Peyer's patch (tissue), 4 donors: ENCODE results near the gene USP44. TPM values are rescaled to one million over a fixed set of nuclear protein-coding genes. Genes with fewer than 3 reads are reported as not detected.

ENCODE experiments used
- DNase-seq, 3 donors: peaks; one replicate each; pipeline ENCODE4 v3.0.0-alpha.2; 2017 to 2019
- H3K27ac ChIP-seq, 4 donors: fragments of 200-600 bp; sonication (generic); one replicate each; pipeline ENCODE4 v1.5.1; 2016 to 2019
- H3K27me3 ChIP-seq, 2 donors: fragments of 200-600 bp; sonication (generic); one replicate each; pipeline ENCODE4 v1.5.1; 2019
- H3K36me3 ChIP-seq, 3 donors: fragments of 200-600 bp; sonication (generic); one replicate each; pipeline ENCODE4 v1.5.1; 2016 to 2019
- H3K4me1 ChIP-seq, 4 donors: fragments of 200-600 bp; sonication (generic); one replicate each; pipeline ENCODE4 v1.5.1; 2016 to 2019
- H3K4me3 ChIP-seq, 4 donors: fragments of 200-600 bp; sonication (generic); 1 replicate in 3 of 4; 2 replicates in 1 of 4; pipeline ENCODE4 v1.5.1; 2016 to 2019; ENCODE audit warnings: mild to moderate bottlenecking in 1 of 4
- H3K9me3 ChIP-seq, 4 donors: fragments of 200-600 bp; sonication (generic); one replicate each; pipeline ENCODE4 v1.5.1; 2016 to 2019; ENCODE audit warnings: mild to moderate bottlenecking in 1 of 4
- POLR2A ChIP-seq, 2 donors: fragments of 450-650 bp; IDR thresholded peaks; one replicate each; pipeline ENCODE4 v1.5.1; 2017; ENCODE audit warnings: antibody characterized with exemption in 2 of 2, mild to moderate bottlenecking in 2 of 2, moderate library complexity in 2 of 2
- total RNA-seq, 4 donors: library from RNA; depleted of rRNA; stranded (reverse); fragments of >200 nt; gene quantifications; one replicate each; pipeline ENCODE4 v1.1.0, GENCODE V29; 2016
- TF ChIP-seq, protein P1 (sequence below), 6 experiments: fragments of 450-650 bp in 4 of 6; fragments of 200-600 bp in 2 of 6; sonication (generic) in 1 of 6; IDR thresholded peaks; one replicate each; pipeline ENCODE4 v1.5.1; 2017 to 2019; ENCODE audit warnings: antibody characterized with exemption in 6 of 6, mild to moderate bottlenecking in 3 of 6, moderate library complexity in 1 of 6

Gene USP44
- total RNA-seq, 4 donors from 2014 or later, result 1.2 to 2.9 TPM; not detected in 2

DNA sequence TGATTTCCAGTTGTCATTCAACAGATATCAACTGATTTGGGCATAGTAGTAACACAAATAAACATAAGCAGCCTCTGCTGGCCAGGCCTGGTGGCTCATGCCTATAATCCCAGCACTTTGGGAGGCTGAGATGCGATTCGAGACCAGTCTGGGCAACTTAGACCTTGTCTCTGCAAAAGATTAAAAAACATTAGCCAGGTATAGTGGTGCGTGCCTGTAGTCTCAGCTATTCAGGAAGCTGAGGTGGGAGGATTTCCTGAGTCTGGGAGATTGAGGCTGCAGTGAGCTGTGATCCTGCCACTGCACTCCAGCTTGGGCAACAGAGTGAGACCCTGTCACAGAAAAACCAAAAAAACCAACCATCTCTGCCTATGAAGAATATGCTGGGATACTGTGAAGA is 70.2 kb downstream of the USP44 start:
- H3K27ac ChIP-seq, result no peak overlapping the region
- no peaks in the 10 kb centered on the region for H3K27me3 ChIP-seq
- peaks cover 0 to 3% (median 0%) of the 10 kb centered on the region in 4 donors for H3K4me1 ChIP-seq
- DNase-seq, result no peak
- H3K9me3 ChIP-seq, result no peaks in the 10 kb centered on the region
- peaks cover 0 to 38% (median 0%) of the 10 kb centered on the region in 3 donors for H3K36me3 ChIP-seq
- no peak for TF ChIP-seq POLR2A (IDR thresholded peaks at IDR 0.05)
- TF ChIP-seq, protein P1, sequence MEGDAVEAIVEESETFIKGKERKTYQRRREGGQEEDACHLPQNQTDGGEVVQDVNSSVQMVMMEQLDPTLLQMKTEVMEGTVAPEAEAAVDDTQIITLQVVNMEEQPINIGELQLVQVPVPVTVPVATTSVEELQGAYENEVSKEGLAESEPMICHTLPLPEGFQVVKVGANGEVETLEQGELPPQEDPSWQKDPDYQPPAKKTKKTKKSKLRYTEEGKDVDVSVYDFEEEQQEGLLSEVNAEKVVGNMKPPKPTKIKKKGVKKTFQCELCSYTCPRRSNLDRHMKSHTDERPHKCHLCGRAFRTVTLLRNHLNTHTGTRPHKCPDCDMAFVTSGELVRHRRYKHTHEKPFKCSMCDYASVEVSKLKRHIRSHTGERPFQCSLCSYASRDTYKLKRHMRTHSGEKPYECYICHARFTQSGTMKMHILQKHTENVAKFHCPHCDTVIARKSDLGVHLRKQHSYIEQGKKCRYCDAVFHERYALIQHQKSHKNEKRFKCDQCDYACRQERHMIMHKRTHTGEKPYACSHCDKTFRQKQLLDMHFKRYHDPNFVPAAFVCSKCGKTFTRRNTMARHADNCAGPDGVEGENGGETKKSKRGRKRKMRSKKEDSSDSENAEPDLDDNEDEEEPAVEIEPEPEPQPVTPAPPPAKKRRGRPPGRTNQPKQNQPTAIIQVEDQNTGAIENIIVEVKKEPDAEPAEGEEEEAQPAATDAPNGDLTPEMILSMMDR (IDR thresholded peaks at IDR 0.05), result no peak
- H3K4me3 ChIP-seq, result no peak overlapping the region

DNA sequence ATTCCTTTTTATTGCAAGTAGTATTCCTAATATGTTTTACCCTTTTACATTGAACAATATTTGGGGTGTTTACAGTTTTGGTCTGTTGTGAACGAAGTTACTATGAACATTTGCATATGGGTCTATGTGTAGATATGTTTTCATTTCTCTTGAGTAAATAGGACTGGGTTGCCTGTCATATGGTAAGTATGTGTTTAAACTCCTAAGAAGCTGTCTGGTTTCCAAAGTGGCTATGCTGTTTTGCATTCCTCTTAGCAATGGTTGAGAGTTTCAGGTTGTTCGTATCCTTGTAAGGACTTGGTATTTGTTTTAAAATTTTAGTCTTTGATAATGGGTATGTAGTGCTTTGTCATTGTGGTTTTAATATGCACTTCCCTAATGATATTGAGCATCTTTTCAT is 71.0 kb downstream of the USP44 start:
- no peak overlapping the region for H3K27ac ChIP-seq
- H3K9me3 ChIP-seq, result no peaks in the 10 kb centered on the region
- H3K4me1 ChIP-seq, result peaks cover 0 to 11% (median 4%) of the 10 kb centered on the region in 4 donors
- no peak for DNase-seq
- TF ChIP-seq POLR2A (IDR thresholded peaks at IDR 0.05), result no peak
- TF ChIP-seq, protein P1 (IDR thresholded peaks at IDR 0.05), result no peak
- no peaks in the 10 kb centered on the region for H3K27me3 ChIP-seq
- H3K36me3 ChIP-seq, result peaks cover 0 to 31% (median 0%) of the 10 kb centered on the region in 3 donors
- H3K4me3 ChIP-seq, result no peak overlapping the region

DNA sequence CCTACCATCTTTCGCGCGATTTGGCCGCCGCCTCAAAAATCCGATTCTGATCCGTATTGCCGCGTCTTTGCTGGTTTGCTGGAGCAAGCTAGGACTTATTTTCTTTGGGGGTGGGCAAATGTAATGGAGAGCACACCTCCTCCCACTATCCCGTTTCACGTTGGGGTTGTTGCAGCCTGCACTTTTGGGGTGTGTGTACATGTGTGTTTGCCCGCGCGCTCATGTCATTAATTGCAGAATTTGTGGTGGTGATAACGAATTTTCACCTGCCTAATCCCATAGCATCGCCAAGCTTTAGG is 76.7 kb downstream of the USP44 start:
- TF ChIP-seq, protein P1 (IDR thresholded peaks at IDR 0.05), result no peak
- no peak for TF ChIP-seq POLR2A (IDR thresholded peaks at IDR 0.05)
- Histone ChIP-seq H3K27me3 (no peaks in the 10 kb centered on the region), H3K4me3 (peak overlapping the region; percentile 75 to 91 (median 84)), H3K4me1 (peaks cover 0 to 17% (median 9%) of the 10 kb centered on the region in 4 donors), H3K36me3 (peaks cover 0 to 31% (median 0%) of the 10 kb centered on the region in 3 donors), H3K9me3 (no peaks in the 10 kb centered on the region), H3K27ac (peak overlapping the region; percentile 86 to 94 (median 89))
- no peak for DNase-seq

DNA sequence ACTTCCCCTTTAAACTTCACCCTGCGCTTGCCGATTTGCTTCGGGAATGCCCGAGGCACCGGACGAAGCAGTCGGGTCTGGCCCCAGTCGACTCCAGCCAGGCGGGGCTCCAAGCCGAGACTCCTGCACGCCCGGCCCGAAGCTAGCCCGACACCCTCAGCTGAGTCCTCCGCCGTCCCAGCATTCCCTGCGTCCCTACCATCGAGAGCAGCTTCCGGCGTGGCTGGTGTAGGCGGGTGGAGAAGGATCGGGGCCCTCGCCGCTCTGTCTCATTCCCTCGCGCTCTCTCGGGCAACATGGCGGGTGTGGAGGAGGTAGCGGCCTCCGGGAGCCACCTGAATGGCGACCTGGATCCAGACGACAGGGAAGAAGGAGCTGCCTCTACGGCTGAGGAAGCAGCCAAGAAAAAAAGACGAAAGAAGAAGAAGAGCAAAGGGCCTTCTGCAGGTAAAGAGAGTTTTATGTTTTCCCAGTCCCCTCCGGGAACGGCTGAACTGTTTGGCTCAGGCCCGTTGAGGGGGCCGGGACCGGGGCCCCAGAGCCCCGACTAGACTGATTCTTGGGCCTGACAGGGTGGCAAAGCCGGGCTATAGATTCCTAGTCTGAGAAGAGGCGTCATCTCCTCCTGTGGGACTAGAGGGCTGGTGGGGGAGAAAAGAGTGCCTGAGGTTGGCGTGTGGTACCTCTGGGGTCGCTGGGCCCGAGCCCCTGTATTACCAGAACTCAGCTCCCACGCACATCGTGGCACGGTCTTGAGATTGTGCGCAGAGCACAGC is 77.2 kb downstream of the USP44 start, which contains the start of gene METAP2:
TSS of gene METAP2 (plus strand) at position 269 of the 776 bp plus-strand sequence. CDS start at position 297, 28 bp downstream.
- Histone ChIP-seq H3K27ac (peak within 1 kb of the TSS; percentile 86 to 94 (median 89)), H3K27me3 (no peaks in the 10 kb centered on the region), H3K9me3 (no peaks in the 10 kb centered on the region), H3K4me3 (peak within 1 kb of the TSS; percentile 75 to 91 (median 84)), H3K4me1 (peaks cover 0 to 17% (median 9%) of the 10 kb centered on the region in 4 donors), H3K36me3 (peaks cover 0 to 29% (median 0%) of the 10 kb centered on the region in 3 donors)
- DNase-seq, result peak; percentile 96 to 98 (median 97)
- peak; percentile 82 to 89 for TF ChIP-seq POLR2A (IDR thresholded peaks at IDR 0.05)
- TF ChIP-seq, protein P1 (IDR thresholded peaks at IDR 0.05), result no peak

DNA sequence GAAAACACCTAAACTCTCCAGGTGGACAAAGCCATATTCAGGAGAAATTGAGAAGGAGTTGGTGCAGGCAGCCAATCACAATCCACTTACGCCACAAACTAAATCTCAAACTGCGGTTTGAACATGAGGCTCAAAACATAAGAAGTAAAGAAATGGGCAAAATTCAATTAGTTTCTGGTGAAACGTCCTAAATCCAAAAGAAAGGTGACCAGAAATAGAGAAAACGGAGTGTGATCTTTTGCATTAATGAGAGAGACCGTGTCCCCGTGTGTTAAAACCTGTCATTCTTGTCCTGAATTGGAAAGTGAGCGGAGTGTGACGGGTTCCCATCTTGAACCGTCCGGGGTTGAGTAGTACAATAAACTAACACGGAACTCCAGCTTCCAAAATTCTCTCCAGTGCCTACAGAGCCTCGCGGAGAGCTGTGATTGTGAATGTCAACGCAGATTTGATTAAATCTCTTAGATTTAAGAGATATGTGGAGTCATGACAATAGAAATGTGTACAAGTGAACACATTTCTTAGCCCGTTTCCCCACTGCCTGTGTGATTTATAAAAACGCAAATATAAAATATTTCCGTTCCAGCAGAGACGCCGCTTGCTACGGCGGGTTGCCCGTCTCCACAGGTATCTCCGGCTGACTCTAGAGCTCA is 77.9 kb downstream of the USP44 start:
- peaks cover 0 to 22% (median 0%) of the 10 kb centered on the region in 3 donors for H3K36me3 ChIP-seq
- H3K9me3 ChIP-seq, result no peaks in the 10 kb centered on the region
- peak in 2 of 3 donors; percentile 54 to 64 for DNase-seq
- peak overlapping the region; percentile 86 to 94 (median 89) for H3K27ac ChIP-seq
- no peaks in the 10 kb centered on the region for H3K27me3 ChIP-seq
- no peak for TF ChIP-seq POLR2A (IDR thresholded peaks at IDR 0.05)
- TF ChIP-seq, protein P1 (IDR thresholded peaks at IDR 0.05), result no peak
- peaks cover 0 to 17% (median 9%) of the 10 kb centered on the region in 4 donors for H3K4me1 ChIP-seq
- peak overlapping the region; percentile 75 to 91 (median 84) for H3K4me3 ChIP-seq
